GM18499 (cell line): Measurements from ENCODE around the gene ZNF687.

Source experiments
- ATAC-seq: cut with Tn5 transposase; IDR thresholded peaks from one replicate; pipeline ENCODE4 v1.9.1; 2021; ENCODE audit warnings: moderate number of reproducible peaks; ENCODE audit not compliant: insufficient read depth, unreplicated experiment

ZNF687 gene

GRCh38 chr1:151312411-151312810 lies 30.3 kb downstream of the ZNF687 start:
- ATAC-seq, result no peak

- no peak for ATAC-seq
Measured at GRCh38 chr1:151312826-151313225, 30.7 kb downstream of the ZNF687 start.

- no peak for ATAC-seq
Measured at GRCh38 chr1:151313501-151313900, 31.4 kb downstream of the ZNF687 start.

GRCh38 chr1:151314137-151314875 lies 32.2 kb downstream of the ZNF687 start:
- ATAC-seq, result no peak

- no peak for ATAC-seq
Measured at GRCh38 chr1:151315565-151316235, 33.6 kb downstream of the ZNF687 start.

GRCh38 chr1:151318975-151319374 lies 36.9 kb downstream of the ZNF687 start:
- ATAC-seq, result no peak

- ATAC-seq, result no peak
Measured at GRCh38 chr1:151324390-151324930, 42.4 kb downstream of the ZNF687 start.

- no peak for ATAC-seq
Measured at GRCh38 chr1:151325231-151325630, 43.1 kb downstream of the ZNF687 start.

GRCh38 chr1:151325646-151326429 lies 43.7 kb downstream of the ZNF687 start:
- no peak for ATAC-seq

GRCh38 chr1:151326619-151327222 lies 44.6 kb downstream of the ZNF687 start:
- ATAC-seq, result peak; percentile 20

- peak; percentile 62 for ATAC-seq
Measured at GRCh38 chr1:151327223-151327902, 45.3 kb downstream of the ZNF687 start, which contains the start of gene PI4KB. Gene PI4KB (minus strand): TSS chr1:151327416. CDS start chr1:151316481, 10,935 bp downstream.

GRCh38 chr1:151327903-151328674 lies 46.0 kb downstream of the ZNF687 start:
- ATAC-seq, result no peak

- no peak for ATAC-seq
Measured at GRCh38 chr1:151334822-151335221, 52.7 kb downstream of the ZNF687 start.

- ATAC-seq, result no peak
Measured at GRCh38 chr1:151336556-151336955, 54.5 kb downstream of the ZNF687 start.

GRCh38 chr1:151340870-151341754 lies 59.0 kb downstream of the ZNF687 start:
- ATAC-seq, result no peak
